Measurements from ENCODE around the gene EEIG1.
A peak's percentile ranks its signal among the peaks of the same experiment; 100 is the strongest.

The EEIG1 gene

DNA sequence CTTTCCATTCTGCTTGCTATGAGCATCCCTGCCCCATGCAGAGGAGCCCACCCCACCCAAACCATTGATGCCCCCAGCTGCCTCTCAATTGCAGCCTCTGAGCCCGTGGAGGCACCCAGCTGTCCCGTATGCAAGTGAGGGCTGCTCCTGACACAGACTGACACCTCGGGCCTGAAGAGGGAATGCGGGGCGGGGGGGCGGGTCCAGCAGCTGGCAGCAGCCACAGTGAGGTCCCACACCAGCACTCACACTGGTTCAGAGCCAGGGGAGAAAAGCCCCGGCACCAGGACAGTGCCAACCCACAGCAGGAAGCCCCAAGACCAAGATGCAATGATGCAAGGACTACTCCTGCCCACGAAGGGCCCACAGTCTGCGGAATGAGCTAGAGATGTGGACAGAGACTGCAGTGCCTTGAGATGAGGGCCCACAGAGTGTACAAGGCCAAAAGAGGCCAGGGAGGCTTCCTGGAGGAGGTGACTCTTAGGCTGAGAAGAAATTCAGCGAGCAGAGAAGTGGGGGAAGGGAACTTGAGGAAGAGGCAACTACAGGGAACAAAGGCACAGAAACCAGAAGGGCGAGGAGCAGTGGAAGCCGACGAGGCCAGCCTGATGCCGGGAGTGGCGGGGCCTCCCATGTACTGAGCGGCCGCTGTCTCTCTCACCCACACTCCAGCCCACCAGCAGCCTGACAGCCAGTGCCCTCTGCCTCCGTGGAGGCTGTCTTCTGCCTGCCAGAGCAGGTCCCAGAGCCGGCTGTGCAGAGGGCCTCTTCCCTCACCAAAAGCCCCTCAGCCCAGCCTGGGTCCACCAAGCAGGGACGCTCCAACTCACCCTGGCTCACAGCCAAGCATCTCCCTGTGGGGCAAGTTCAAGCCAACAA is 9.2 kb downstream of the EEIG1 start:
- no peak overlapping the region for H3K4me3 ChIP-seq (replicated peaks; ENCODE audit: low read depth, low read length)
- no peak for DNase-seq (ENCODE audit: low read depth)
- TF ChIP-seq, protein P1, sequence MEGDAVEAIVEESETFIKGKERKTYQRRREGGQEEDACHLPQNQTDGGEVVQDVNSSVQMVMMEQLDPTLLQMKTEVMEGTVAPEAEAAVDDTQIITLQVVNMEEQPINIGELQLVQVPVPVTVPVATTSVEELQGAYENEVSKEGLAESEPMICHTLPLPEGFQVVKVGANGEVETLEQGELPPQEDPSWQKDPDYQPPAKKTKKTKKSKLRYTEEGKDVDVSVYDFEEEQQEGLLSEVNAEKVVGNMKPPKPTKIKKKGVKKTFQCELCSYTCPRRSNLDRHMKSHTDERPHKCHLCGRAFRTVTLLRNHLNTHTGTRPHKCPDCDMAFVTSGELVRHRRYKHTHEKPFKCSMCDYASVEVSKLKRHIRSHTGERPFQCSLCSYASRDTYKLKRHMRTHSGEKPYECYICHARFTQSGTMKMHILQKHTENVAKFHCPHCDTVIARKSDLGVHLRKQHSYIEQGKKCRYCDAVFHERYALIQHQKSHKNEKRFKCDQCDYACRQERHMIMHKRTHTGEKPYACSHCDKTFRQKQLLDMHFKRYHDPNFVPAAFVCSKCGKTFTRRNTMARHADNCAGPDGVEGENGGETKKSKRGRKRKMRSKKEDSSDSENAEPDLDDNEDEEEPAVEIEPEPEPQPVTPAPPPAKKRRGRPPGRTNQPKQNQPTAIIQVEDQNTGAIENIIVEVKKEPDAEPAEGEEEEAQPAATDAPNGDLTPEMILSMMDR (IDR thresholded peaks at IDR 0.05; ENCODE audit: low read length, missing control alignments): no peak

DNA sequence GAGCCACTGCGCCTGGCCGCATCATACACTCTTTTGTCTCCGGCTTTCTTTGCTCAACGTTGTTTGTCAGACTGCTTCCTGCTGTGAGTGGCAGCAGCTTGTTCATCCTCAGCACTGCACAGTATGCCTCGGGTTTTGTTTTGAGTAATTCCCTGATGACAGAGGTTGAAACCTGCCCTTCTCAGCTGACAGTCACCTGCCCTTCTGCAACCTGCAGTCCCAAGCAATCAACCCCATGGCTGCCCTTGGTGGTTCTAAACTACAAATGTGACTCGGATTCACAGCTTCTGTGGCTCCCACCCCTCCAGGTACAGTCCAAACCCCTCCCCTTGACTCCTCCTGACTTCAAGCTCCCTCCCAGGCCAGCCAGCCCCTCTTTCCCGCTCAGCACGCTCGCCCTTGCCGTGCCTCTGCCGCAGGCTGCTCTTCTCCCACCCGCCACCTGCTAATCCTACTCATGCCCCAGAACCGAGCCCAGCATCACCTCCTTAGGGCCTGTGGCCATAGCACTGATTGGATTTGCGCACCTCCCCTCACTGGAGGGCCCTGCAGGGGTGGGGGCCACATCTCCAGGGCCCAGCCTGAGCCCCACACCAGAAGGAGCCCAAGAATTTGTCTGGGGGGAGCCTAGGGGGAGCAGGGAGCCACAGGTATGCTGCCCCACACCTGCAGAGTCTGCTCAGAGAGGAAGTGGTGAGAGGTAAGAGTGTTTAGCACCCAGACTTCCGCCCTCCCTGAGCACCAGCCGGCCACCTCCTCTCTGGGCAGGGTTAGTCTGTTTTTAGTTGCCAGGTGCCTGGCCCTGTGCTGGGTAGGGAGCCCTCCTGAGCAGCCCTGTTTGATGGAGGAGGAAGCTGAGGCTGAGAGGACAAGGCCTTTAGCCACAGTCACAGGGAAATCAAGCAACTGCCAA is 10.1 kb downstream of the EEIG1 start:
- TF ChIP-seq, protein P1 (IDR thresholded peaks at IDR 0.05; ENCODE audit: low read length, missing control alignments): no peak
- DNase-seq (ENCODE audit: low read depth): no peak
- H3K4me3 ChIP-seq (replicated peaks; ENCODE audit: low read depth, low read length): no peak overlapping the region

DNA sequence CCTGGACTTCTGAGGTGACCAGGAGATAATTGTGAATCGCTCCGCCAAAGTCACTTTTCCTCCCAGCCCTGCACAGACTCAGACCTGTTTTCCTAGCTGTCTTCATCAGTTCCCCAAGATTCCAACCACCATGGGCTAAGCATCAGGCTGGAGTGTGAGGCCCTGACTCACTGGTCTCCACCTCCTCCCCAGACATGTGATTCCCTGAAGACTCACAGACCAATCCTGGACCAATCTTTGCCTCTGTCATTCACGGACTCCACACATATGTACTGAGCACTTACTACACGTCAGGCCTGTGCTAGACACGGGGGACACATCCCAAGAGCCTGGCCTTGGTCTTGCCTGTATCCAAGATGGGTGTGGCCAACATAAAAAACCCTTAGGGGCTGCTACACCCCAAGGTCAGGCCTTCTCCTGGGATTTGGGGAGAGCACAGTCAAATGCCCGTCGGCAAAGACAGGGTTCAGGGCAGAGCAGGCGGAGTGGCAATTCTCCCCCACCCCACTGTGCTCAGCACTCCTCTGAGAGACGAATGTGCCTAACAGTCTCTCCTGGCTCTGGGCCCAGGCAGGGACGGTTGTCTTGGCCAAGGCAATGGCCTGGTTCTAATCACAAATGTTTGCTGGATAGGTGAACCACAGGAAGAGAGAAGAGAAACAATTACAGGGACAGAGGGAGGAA is 11.9 kb downstream of the EEIG1 start:
- DNase-seq (ENCODE audit: low read depth): peak; percentile 83

DNA sequence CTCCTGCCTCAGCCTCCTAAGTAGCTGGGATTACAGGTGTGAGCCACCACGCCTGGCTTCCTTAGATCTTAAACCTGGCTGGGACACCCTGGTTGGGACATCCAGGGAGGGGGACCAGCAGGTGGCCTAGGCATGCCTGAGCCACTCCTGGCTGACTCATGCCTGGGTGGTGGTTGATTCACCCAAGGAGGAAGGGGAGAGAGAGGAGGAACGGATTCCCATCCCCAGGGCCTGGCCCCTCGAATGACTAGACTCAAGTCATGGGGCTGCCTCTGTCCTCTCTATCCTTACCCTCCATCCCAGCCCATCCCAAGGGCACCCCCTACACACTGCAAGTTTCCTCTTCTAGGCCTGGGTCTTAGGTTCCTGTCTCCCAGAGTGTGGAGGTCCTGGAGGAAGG is 12.7 kb downstream of the EEIG1 start:
- DNase-seq (ENCODE audit: low read depth): no peak
- TF ChIP-seq, protein P1 (IDR thresholded peaks at IDR 0.05; ENCODE audit: low read length, missing control alignments): no peak
- no peak overlapping the region for H3K4me3 ChIP-seq (replicated peaks; ENCODE audit: low read depth, low read length)

More for the DNA sequence above, 11.9 kb downstream of the EEIG1 start:
- TF ChIP-seq, protein P1 (IDR thresholded peaks at IDR 0.05; ENCODE audit: low read length, missing control alignments): no peak
- no peak overlapping the region for H3K4me3 ChIP-seq (replicated peaks; ENCODE audit: low read depth, low read length)

DNA sequence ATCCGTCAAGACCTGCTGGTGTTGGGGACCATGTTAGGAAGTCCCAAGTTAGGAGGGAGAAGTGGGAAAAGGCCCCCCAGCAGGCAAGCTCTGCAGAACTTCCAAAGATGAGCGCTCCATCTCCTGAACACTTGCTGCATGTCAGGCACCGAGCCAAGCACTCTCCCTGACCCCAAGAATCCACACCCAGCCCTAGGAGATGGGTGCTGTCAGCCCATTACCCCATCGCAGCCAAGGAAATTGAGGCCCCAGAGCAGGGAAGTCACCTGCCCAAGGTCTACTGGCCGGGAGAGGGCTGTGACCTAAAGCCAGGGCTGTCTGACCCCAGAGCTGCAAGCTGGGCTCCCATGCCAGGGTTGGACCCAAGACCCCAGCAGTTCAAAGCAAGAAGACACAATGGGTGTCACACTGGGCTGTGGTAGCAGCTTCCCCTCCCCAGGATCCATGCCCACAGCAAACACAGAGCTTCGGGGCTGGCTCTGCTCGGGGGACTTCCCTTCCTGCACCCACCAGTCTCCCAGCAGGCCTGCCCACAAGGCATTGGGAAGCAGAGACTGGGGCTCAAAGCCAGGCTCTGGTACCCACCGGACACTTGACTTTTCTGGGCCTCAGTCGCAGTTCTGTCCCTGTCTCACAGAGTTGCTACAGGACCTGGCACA is 13.5 kb downstream of the EEIG1 start:
- DNase-seq (ENCODE audit: low read depth): no peak
- H3K4me3 ChIP-seq (replicated peaks; ENCODE audit: low read depth, low read length): no peak overlapping the region
- TF ChIP-seq, protein P1 (IDR thresholded peaks at IDR 0.05; ENCODE audit: low read length, missing control alignments): no peak
